Activated T-helper 17 cell treated with anti-CD3 and anti-CD28 coated beads, Interleukin-2, amount 50 U/mL, for 72 hours (primary cell): ENCODE measurements around the gene AFP. TPM values are rescaled to one million over a fixed set of nuclear protein-coding genes. Genes with fewer than 3 reads are reported as not detected.

Source experiments
- ATAC-seq: fragments of 150-1000 bp; cut with Tn5 transposase; replicated peaks from 2 replicates; pipeline ENCODE4 v1.10.0; 2021; ENCODE audit warnings: mild to moderate bottlenecking, moderate library complexity
- H3K27ac Mint-ChIP-seq: one replicate; pipeline ENCODE4 v1.8.0; 2022; ENCODE audit warnings: mixed read lengths
- H3K27me3 Mint-ChIP-seq: one replicate; pipeline ENCODE4 v1.8.0; 2022; ENCODE audit warnings: mixed read lengths
- H3K36me3 Mint-ChIP-seq: one replicate; pipeline ENCODE4 v1.8.0; 2022; ENCODE audit warnings: low read depth, mild to moderate bottlenecking, mixed read lengths
- H3K4me1 Mint-ChIP-seq: one replicate; pipeline ENCODE4 v1.8.0; 2022; ENCODE audit warnings: mixed read lengths
- H3K4me3 Mint-ChIP-seq: one replicate; pipeline ENCODE4 v1.8.0; 2022; ENCODE audit warnings: mild to moderate bottlenecking, mixed read lengths
- H3K9me3 Mint-ChIP-seq: one replicate; pipeline ENCODE4 v1.8.0; 2022; ENCODE audit warnings: mixed read lengths
- total RNA-seq, 2 donors: library from RNA; stranded (reverse); gene quantifications; one replicate each; pipeline ENCODE4 v1.2.3, GENCODE V29; 2022

AFP gene
- total RNA-seq, 2 donors from 2014 or later = not detected

DNA sequence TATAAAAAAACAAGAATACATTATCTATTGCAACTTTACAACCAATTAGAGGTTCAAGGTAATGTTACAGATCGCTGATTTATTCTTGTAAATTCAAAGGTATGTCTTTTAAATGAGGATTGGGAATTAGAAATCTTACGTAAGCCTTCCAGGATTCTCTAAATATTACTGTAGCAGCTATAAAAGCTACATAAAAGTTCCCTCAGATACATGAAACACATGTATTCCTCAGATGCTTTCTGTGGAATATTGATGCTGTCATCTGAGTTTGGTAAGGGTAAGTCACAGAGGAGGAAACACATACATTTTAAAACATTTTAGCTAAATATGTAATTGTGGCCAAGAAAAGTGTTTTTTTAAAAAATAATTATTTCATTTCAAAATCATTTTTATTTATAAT, 3.4 kb downstream of the AFP start:
- H3K9me3 Mint-ChIP-seq = no peaks in the 10 kb centered on the region
- no peaks in the 10 kb centered on the region for H3K4me1 Mint-ChIP-seq
- H3K27me3 Mint-ChIP-seq = peaks cover 15% of the 10 kb centered on the region

DNA sequence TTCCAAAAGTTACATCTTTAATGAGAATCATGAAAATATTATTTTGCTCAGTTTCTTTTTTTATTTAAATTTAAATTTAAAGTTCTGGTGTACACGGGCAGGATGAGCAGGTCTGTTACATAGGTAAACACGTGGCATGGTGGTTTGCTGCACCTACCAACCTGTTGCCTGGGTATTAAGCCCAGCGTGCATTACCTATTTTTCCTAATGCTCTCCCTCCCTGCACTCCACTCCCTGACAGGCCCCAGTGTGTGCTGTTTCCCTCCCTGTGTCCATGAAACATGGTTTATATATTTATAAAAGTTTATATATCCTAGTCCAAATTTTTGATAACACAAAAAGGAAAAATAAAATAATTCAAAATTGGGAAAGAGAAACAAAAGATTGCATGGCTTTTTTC, 4.0 kb downstream of the AFP start:
- Mint-ChIP-seq H3K4me1 (no peaks in the 10 kb centered on the region), H3K27ac (no peak overlapping the region), H3K4me3 (no peak overlapping the region), H3K9me3 (no peaks in the 10 kb centered on the region), H3K36me3 (no peaks in the 10 kb centered on the region), H3K27me3 (peaks cover 15% of the 10 kb centered on the region)
- no peak for ATAC-seq

More for the DNA sequence above, 3.4 kb downstream of the AFP start:
- no peak overlapping the region for H3K27ac Mint-ChIP-seq
- no peak overlapping the region for H3K4me3 Mint-ChIP-seq
- ATAC-seq = no peak
- no peaks in the 10 kb centered on the region for H3K36me3 Mint-ChIP-seq

DNA sequence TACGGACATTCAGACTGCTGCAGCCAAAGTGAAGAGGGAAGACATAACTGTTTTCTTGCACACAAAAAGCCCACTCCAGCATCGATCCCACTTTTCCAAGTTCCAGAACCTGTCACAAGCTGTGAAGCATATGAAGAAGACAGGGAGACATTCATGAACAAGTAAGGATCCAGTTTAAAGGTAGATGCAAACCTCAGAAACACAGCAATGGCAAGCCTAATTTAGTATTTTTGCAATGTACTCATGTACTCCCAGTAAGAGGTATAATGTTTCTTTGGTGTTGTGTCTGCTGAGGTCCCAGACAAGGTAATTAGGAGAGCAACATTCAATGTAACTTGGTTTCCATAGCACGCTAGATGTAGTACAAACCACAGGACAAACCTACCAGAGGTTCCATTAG, 4.6 kb downstream of the AFP start:
- no peak for ATAC-seq
- Mint-ChIP-seq H3K4me1 (no peaks in the 10 kb centered on the region), H3K27ac (no peak overlapping the region), H3K27me3 (peaks cover 15% of the 10 kb centered on the region), H3K9me3 (no peaks in the 10 kb centered on the region), H3K36me3 (no peaks in the 10 kb centered on the region), H3K4me3 (no peak overlapping the region)

DNA sequence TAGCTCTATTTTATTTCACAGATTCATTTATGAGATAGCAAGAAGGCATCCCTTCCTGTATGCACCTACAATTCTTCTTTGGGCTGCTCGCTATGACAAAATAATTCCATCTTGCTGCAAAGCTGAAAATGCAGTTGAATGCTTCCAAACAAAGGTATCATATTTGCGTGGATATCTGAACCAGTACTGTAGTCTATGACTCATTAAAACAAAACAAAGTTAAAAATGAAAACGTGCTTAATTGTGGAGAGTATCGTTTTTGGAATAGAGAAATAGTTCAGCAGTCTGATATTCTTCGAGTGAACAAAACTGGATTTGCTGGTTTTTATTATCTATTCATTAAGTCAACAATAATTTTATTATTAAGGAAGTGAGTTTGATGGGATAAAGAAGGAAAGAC, 6.3 kb downstream of the AFP start:
- Mint-ChIP-seq H3K9me3 (no peaks in the 10 kb centered on the region), H3K27me3 (peaks cover 15% of the 10 kb centered on the region), H3K36me3 (no peaks in the 10 kb centered on the region), H3K27ac (no peak overlapping the region), H3K4me3 (no peak overlapping the region), H3K4me1 (no peaks in the 10 kb centered on the region)
- ATAC-seq = no peak

DNA sequence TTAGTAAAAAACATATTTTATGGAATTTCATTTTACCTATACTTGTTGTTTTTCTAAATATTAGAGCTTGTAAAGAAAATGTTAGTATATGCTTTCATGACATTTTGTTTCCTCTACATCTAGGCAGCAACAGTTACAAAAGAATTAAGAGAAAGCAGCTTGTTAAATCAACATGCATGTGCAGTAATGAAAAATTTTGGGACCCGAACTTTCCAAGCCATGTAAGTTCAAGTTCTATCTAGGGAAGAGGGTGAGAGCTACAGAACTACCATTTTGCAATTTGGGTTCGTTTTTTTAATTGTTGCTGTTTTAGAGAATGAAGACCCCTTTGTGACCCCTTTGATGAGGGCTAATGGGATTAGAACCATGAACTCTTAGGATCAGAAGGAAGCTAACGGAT, 7.2 kb downstream of the AFP start:
- Mint-ChIP-seq H3K36me3 (no peaks in the 10 kb centered on the region), H3K4me3 (no peak overlapping the region), H3K9me3 (no peaks in the 10 kb centered on the region), H3K27me3 (peaks cover 17% of the 10 kb centered on the region), H3K27ac (no peak overlapping the region), H3K4me1 (no peaks in the 10 kb centered on the region)
- no peak for ATAC-seq

DNA sequence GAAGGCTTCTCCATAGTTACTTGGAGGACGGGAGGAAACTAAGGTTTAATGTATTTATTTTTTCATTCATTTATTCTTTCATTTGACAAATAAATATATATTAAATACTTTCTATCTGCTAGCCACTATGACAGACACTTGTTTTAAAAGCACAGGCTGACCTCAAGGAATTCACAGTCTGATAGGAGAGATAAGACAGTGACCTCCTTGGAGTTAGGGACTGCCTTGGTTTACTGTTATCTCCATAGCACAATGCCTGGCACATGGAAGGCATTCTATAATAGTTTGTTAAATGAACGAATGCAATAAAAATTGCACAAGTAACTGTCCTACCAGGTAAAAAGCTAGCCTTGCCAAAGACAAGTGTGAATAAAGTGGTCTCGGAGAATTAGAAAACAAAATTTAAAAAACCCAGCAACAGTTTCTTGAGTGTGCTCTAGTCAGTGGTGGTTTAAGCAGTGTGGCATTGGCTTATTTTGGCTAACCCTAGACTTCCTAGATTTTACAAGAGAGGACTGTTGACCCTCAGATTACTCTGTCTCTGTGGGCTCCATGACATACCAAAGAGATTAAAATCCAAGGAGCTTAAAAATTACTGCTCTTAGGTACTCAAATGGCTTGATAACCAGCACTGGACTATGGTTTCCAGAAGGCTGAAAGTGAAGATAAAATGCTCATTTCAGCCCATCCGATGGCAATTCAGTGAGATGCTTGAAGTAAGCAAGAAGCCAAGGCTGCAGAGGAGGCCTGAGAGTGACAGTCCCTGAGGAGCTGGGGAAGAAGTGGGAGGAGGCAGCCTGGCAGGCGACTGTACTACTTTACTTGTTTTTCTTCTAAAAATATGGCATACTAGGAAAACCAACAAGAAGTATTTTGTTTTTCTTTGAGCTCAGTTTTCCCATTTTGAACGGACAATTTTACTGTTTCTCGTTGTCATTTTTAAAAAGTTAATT, 9.6 kb downstream of the AFP start:
- Mint-ChIP-seq H3K36me3 (no peaks in the 10 kb centered on the region), H3K9me3 (no peaks in the 10 kb centered on the region), H3K4me3 (no peak overlapping the region), H3K4me1 (no peaks in the 10 kb centered on the region), H3K27ac (no peak overlapping the region), H3K27me3 (peaks cover 16% of the 10 kb centered on the region)
- ATAC-seq = no peak

DNA sequence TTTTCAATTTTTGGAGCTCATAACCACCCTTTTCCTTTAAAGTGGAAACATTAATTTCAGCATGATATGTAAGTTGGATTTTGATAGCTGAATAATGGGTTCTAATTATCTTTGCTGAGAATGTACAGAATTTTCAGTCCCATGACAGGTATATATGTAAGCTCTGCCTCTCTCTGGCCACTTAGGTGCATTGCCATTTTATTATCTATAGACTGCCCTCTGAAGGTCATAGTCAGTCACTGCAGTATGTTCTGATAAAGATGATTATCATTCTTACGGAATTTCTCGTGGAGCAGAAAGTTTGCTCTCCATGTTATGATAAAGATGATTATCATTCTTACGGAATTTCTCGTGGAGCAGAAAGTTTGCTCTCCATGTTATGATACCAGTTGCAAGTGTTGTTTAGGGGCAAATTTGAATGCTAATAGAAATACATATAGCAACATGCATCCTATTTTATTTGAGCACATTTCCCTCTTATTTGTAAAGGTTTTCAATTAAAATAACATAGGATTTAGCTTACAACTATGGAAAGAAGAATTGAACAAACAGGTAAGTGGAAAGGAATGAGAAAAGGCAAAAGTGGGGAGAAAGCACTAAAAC, 10.4 kb downstream of the AFP start:
- no peak overlapping the region for H3K4me3 Mint-ChIP-seq
- peak; percentile 40 for ATAC-seq
- peaks cover 12% of the 10 kb centered on the region for H3K27me3 Mint-ChIP-seq
- H3K4me1 Mint-ChIP-seq = no peaks in the 10 kb centered on the region
- no peaks in the 10 kb centered on the region for H3K9me3 Mint-ChIP-seq
- H3K36me3 Mint-ChIP-seq = no peaks in the 10 kb centered on the region
- no peak overlapping the region for H3K27ac Mint-ChIP-seq

DNA sequence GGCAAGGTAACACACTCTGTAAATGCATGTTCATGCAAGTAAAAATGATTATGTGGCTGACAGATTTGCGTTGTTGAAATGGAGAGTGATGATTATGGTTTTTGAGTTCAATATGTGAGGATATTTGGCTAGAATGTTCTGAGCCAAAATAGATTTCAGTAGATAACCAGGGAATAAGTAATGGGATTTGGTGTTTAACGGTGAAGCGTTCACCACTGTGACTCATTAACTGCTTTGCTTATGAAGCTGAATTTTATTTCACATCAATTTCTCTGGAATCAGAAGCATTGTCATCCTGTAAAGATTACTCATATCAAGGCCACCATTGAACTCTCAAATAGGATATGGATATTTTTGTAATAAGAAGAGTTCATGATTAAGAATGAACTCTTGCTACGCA, 11.7 kb downstream of the AFP start:
- Mint-ChIP-seq H3K4me1 (no peaks in the 10 kb centered on the region), H3K4me3 (no peak overlapping the region), H3K36me3 (no peaks in the 10 kb centered on the region), H3K9me3 (no peaks in the 10 kb centered on the region), H3K27ac (no peak overlapping the region), H3K27me3 (peaks cover 12% of the 10 kb centered on the region)
- no peak for ATAC-seq

DNA sequence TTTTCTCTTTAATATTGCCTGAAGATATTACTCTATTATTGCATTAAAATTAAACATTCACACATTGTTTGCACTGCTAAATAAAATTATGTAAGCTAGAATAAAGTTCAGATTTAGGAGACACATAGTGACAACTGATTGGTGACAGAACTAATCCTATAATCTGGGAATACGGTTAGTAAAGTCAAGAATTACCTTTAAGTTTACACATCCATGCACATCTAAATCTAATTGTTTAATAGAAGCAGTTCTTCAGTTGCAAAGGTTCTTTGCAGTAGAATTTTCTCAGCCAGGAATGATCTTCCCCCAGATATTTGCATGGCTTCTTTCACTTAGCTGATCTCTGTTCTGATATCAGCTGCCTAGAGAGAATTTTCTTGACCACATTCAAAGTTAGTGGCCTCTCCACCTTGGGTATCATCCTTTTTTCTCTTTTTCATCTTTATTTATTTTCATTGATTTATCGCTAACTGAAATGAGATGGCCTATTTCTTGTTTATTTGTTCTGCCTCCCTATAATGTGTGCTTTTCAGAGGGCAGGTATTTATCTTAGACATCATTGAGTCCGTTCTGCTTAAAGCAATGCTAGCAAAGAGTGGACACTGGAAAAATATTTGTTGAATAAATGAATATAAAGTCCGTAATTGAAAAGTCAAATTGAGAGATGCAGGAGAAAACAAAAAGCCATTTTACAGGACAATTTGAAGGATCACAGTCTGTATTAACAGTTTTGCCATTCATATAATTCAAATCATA, 12.6 kb downstream of the AFP start:
- H3K4me1 Mint-ChIP-seq = no peaks in the 10 kb centered on the region
- no peak for ATAC-seq
- H3K27me3 Mint-ChIP-seq = peaks cover 12% of the 10 kb centered on the region
- no peaks in the 10 kb centered on the region for H3K9me3 Mint-ChIP-seq
- H3K4me3 Mint-ChIP-seq = no peak overlapping the region
- no peak overlapping the region for H3K27ac Mint-ChIP-seq
- H3K36me3 Mint-ChIP-seq = no peaks in the 10 kb centered on the region

DNA sequence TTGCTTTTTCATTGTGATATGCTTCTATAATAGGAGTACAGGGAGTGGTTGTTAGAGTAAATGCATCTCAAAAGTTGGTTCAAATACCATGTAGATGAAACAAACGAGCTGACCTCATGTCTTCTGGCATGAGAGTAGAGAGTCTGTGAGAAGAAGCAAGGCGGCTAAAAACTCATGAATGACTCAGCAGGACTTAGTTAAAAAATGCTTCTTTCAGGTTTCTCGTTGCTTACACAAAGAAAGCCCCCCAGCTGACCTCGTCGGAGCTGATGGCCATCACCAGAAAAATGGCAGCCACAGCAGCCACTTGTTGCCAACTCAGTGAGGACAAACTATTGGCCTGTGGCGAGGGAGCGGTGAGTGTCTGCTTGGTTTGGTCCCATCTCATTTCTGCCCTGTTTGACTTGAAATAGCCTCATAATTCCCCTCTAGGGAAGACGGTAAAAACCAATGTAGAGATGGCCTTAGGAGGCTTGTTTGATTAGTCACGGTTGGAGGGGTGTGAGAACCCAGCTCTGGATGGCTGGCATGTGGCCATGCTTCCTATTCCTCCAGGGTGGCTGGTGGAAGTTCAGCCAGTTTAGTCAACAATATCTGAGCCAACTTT, 14.5 kb downstream of the AFP start:
- ATAC-seq = no peak
- H3K36me3 Mint-ChIP-seq = no peaks in the 10 kb centered on the region
- H3K4me3 Mint-ChIP-seq = no peak overlapping the region
- no peak overlapping the region for H3K27ac Mint-ChIP-seq
- H3K4me1 Mint-ChIP-seq = no peaks in the 10 kb centered on the region
- H3K27me3 Mint-ChIP-seq = peaks cover 12% of the 10 kb centered on the region
- no peaks in the 10 kb centered on the region for H3K9me3 Mint-ChIP-seq

DNA sequence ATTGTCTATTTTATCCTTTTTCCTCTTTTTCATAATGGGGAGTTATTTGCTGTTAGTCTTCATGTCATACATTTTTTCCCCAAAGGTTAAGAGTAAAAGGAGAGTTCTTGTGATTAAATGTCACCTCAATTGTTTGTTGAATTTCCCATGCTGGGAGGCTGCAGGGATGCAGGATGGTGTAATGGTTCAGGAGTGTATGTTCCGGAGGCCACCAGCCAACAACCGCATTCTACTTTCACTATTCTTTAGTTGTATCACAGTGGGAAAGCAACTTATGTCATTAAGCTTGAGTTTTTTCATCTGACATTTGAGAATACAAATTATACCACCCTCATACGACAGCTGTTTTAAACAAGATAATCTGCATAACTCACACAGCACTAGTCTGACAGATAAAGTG, 15.4 kb downstream of the AFP start:
- H3K4me1 Mint-ChIP-seq = no peaks in the 10 kb centered on the region
- no peak for ATAC-seq
- no peak overlapping the region for H3K4me3 Mint-ChIP-seq
- no peak overlapping the region for H3K27ac Mint-ChIP-seq
- H3K27me3 Mint-ChIP-seq = peaks cover 15% of the 10 kb centered on the region
- no peaks in the 10 kb centered on the region for H3K36me3 Mint-ChIP-seq
- no peaks in the 10 kb centered on the region for H3K9me3 Mint-ChIP-seq

DNA sequence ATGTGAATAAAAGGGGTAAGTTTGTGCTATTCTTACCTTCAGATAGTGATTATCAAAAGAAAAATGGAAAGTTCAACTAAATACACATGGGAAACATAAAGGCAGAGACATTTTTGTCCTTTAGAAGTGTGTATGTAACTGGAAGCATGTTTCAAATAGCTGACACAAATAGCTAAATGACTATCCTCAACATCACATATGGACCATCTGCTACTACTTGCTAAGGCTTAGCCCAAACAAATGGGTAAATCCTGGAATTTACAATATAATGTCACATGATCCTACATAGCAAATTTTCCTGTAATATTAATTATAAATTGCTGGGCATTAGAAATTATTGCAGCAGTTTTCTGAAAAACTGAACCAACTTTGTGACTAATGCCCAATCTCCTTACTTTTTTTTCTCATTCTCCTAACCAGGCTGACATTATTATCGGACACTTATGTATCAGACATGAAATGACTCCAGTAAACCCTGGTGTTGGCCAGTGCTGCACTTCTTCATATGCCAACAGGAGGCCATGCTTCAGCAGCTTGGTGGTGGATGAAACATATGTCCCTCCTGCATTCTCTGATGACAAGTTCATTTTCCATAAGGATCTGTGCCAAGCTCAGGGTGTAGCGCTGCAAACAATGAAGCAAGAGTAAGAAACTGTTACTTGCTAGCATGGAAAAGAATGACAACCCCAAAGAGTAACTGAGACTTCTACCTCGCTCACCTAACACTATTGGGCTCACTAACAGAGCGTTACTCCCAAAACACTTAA, 16.1 kb downstream of the AFP start:
- Mint-ChIP-seq H3K9me3 (no peaks in the 10 kb centered on the region), H3K4me3 (no peak overlapping the region), H3K27me3 (peaks cover 13% of the 10 kb centered on the region), H3K27ac (no peak overlapping the region), H3K4me1 (no peaks in the 10 kb centered on the region), H3K36me3 (no peaks in the 10 kb centered on the region)
- no peak for ATAC-seq

DNA sequence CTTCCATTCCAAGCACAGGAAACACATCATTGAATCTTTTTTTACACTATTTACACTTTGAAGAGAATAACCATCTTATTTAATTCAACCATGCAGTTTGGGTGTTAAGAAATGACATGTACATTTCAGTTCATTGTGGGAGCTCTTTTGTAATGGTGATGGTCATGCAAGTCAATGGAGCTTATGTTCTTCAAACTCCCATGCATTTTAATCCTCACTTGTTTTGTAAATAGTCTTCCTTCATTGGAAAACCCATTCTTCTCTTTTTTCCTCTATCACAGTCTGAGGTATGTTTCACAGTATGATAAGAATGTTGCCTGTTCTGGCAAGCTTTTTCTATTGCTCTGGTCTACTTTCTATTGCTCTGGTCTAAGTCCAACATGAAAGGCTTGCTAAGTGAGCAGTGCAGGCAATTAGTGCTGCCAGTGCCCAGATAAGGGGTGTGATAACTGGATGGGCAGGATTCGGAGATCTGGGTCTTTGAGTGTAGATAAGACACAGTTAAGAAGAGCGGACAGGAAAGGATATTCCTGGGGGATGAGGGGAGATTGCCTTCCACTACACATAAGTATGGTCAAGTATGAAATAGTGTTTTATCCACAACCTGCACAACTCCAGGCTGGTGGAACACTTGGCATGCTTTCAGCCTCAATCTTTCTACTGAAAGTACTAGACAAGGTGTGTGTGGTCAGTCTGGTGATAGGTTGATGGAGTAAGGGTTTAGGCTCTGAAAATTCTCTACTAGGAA, 17.1 kb downstream of the AFP start:
- no peak for ATAC-seq
- H3K27me3 Mint-ChIP-seq = peaks cover 12% of the 10 kb centered on the region
- peaks cover 4% of the 10 kb centered on the region for H3K9me3 Mint-ChIP-seq
- H3K36me3 Mint-ChIP-seq = no peaks in the 10 kb centered on the region
- H3K4me1 Mint-ChIP-seq = no peaks in the 10 kb centered on the region
- no peak overlapping the region for H3K4me3 Mint-ChIP-seq
- H3K27ac Mint-ChIP-seq = no peak overlapping the region
